Aorta (tissue), 5 donors: ENCODE measurements around the gene KRTAP4-1. TPM values are rescaled to one million over a fixed set of nuclear protein-coding genes. Genes with fewer than 3 reads are reported as not detected.
"Not testable (repeated sequence)": the region's sequence is repeated elsewhere in the genome, so short reads cannot be mapped to it uniquely, and the experiment has no call there.

Experiments used
- ATAC-seq: fragments of 200-7000 bp; cut with Tn5 transposase; one replicate; pipeline ENCODE4 v1.9.1; 2022; ENCODE audit warnings: moderate library complexity; ENCODE audit not compliant: low FRiP score
- DNase-seq, 2 donors: peaks; one replicate each; pipeline ENCODE4 v3.0.0-alpha.2; 2020
- H3K27ac ChIP-seq, 2 donors: one replicate each; pipeline ENCODE4 v1.5.1; 2013; ENCODE audit warnings: low read length in 2 of 2, mild to moderate bottlenecking in 2 of 2, moderate library complexity in 2 of 2, control low read depth in 1 of 2, inconsistent platforms in 1 of 2, low read depth in 1 of 2
- H3K27me3 ChIP-seq, 2 donors: one replicate each; pipeline ENCODE4 v1.6.1; 2013; ENCODE audit warnings: control low read depth in 1 of 2, low read length in 1 of 2, mild to moderate bottlenecking in 1 of 2, moderate library complexity in 1 of 2; ENCODE audit not compliant: insufficient read depth in 2 of 2, control insufficient read depth in 1 of 2
- H3K36me3 ChIP-seq, 2 donors: one replicate each; pipeline ENCODE4 v1.6.1; 2013; ENCODE audit warnings: control low read depth in 1 of 2, low read length in 1 of 2, mild to moderate bottlenecking in 1 of 2; ENCODE audit not compliant: insufficient read depth in 2 of 2, control insufficient read depth in 1 of 2
- H3K4me1 ChIP-seq, 2 donors: one replicate each; pipeline ENCODE4 v1.6.1; 2013; ENCODE audit warnings: low read length in 2 of 2, control low read depth in 1 of 2, mild to moderate bottlenecking in 1 of 2, moderate library complexity in 1 of 2; ENCODE audit not compliant: insufficient read depth in 2 of 2, control insufficient read depth in 1 of 2
- H3K4me3 ChIP-seq, 2 donors: one replicate each; pipeline ENCODE4 v1.5.1; 2013; ENCODE audit warnings: low read length in 2 of 2, control low read depth in 1 of 2, mild to moderate bottlenecking in 1 of 2
- H3K9me3 ChIP-seq: one replicate; pipeline ENCODE4 v1.6.1; 2013; ENCODE audit warnings: mild to moderate bottlenecking, low read length; ENCODE audit not compliant: control insufficient read depth
- WGBS, 2 donors: extraction: QIAGEN DNeasy Blood & Tissue Kit; methylation state at CpG; one replicate each; pipeline ENCODE4 v1.1.7; 2013; 5-methylcytosine and 5-hydroxymethylcytosine counted together
- intact Hi-C, 2 donors: fragments of 100-400 bp; cut with DNase I; formaldehyde crosslinking; loops; one replicate each; pipeline versions ENCODE4 v1.14.2 to v1.15.0; 2022
- polyA plus RNA-seq, 2 donors: library from polyadenylated mRNA; stranded (reverse); fragments of 200-250 nt; gene quantifications; one replicate each; pipeline ENCODE4 v1.2.3, GENCODE V29; 2013
- total RNA-seq, 2 donors: library from RNA; stranded (reverse); fragmentation: NEBNext Ultra II Directional; extraction: Animal tissue kit (Norgen Biotek cat#: 25700); gene quantifications; one replicate each; pipeline ENCODE4 v1.2.1, GENCODE V29; 2021
- donor health status: healthy with polysubstance abuse.
- donor health status: Bipolar disorder and iron deficiency.
- donor health status: DM: no; HTN: no; CAD: no.
- donor health status: DM: no; HTN: no; CAD: no.
- donor health status: DM: yes; HTN: yes; CAD: no.

Gene KRTAP4-1
- total and polyA plus RNA-seq, 4 donors: not detected

- H3K36me3 ChIP-seq: no peaks in the 10 kb centered on the region
- H3K27ac ChIP-seq: no peak overlapping the region
- no peaks in the 10 kb centered on the region for H3K4me1 ChIP-seq
- intact Hi-C loops: no loop called here
- H3K9me3 ChIP-seq: peaks cover 2% of the 10 kb centered on the region
- no peak for ATAC-seq
- no peak for DNase-seq
- 78 to 83% methylated on average over 1 of the region's 1 CpG for WGBS, 2 donors
- H3K27me3 ChIP-seq: no peaks in the 10 kb centered on the region
- H3K4me3 ChIP-seq: no peak overlapping the region
Observed at GRCh38 chr17:41144846-41145245, 39.9 kb downstream of the KRTAP4-1 start.

GRCh38 chr17:41141361-41141760 is 43.4 kb downstream of the KRTAP4-1 start:
- Histone ChIP-seq H3K36me3 (no peaks in the 10 kb centered on the region), H3K27me3 (no peaks in the 10 kb centered on the region), H3K4me1 (no peaks in the 10 kb centered on the region), H3K4me3 (no peak overlapping the region), H3K27ac (no peak overlapping the region), H3K9me3 (peaks cover 2% of the 10 kb centered on the region)
- no peak for DNase-seq
- ATAC-seq: no peak
- intact Hi-C loops: no loop called here

GRCh38 chr17:41140360-41141131 is 44.2 kb downstream of the KRTAP4-1 start, which contains the start of gene KRTAP4-6:
Gene KRTAP4-6, minus strand, starts transcription at chr17:41140544. Its CDS starts 57 bp downstream, at chr17:41140487.
- no peak within 1 kb of the TSS for H3K27ac ChIP-seq
- ATAC-seq: no peak
- H3K4me3 ChIP-seq: no peak within 1 kb of the TSS
- intact Hi-C loops: no loop called here
- H3K27me3 ChIP-seq: no peaks in the 10 kb centered on the region
- no peak for DNase-seq
- peaks cover 2% of the 10 kb centered on the region for H3K9me3 ChIP-seq
- no peaks in the 10 kb centered on the region for H3K4me1 ChIP-seq
- no peaks in the 10 kb centered on the region for H3K36me3 ChIP-seq
- 80 to 84% methylated on average over 6 of the region's 6 CpGs for WGBS, 2 donors

GRCh38 chr17:41139865-41140264 is 44.8 kb downstream of the KRTAP4-1 start:
- H3K36me3 ChIP-seq, H3K9me3 ChIP-seq, H3K4me3 ChIP-seq, ATAC-seq, intact Hi-C loops, H3K4me1 ChIP-seq, H3K27me3 ChIP-seq, DNase-seq, H3K27ac ChIP-seq: not testable (repeated sequence)
- WGBS, 2 donors: 85 to 86% methylated on average over 12 of the region's 12 CpGs

Other genes with a start within 250 kb of the KRTAP4-1 start
Only the 30 nearest of the 41 such genes appear.
- not detected for gene KRTAP1-5, start 157.7 kb downstream of the KRTAP4-1 start, total RNA-seq
- not detected for gene KRTAP1-5, start 157.7 kb downstream of the KRTAP4-1 start, polyA plus RNA-seq
- gene KRTAP1-4, start 154.7 kb downstream of the KRTAP4-1 start, total RNA-seq: not detected
- gene KRTAP1-4, start 154.7 kb downstream of the KRTAP4-1 start, polyA plus RNA-seq: not detected
- gene KRTAP1-3, start 150.0 kb downstream of the KRTAP4-1 start, total RNA-seq: not detected
- not detected for gene KRTAP1-3, start 150.0 kb downstream of the KRTAP4-1 start, polyA plus RNA-seq
- not detected for gene KRTAP1-1, start 143.5 kb downstream of the KRTAP4-1 start, total RNA-seq
- not detected for gene KRTAP1-1, start 143.5 kb downstream of the KRTAP4-1 start, polyA plus RNA-seq
- gene KRTAP2-1, start 137.6 kb downstream of the KRTAP4-1 start, total RNA-seq: not detected
- gene KRTAP2-1, start 137.6 kb downstream of the KRTAP4-1 start, polyA plus RNA-seq: not detected
- gene KRTAP2-2, start 129.7 kb downstream of the KRTAP4-1 start, total RNA-seq: not detected
- gene KRTAP2-2, start 129.7 kb downstream of the KRTAP4-1 start, polyA plus RNA-seq: not detected
- not detected for gene KRTAP2-3, start 124.8 kb downstream of the KRTAP4-1 start, total RNA-seq
- not detected for gene KRTAP2-3, start 124.8 kb downstream of the KRTAP4-1 start, polyA plus RNA-seq
- gene KRTAP2-4, start 119.0 kb downstream of the KRTAP4-1 start, total RNA-seq: not detected
- not detected for gene KRTAP2-4, start 119.0 kb downstream of the KRTAP4-1 start, polyA plus RNA-seq
- gene KRTAP4-7, start 100.8 kb downstream of the KRTAP4-1 start, total RNA-seq: not detected
- not detected for gene KRTAP4-7, start 100.8 kb downstream of the KRTAP4-1 start, polyA plus RNA-seq
- gene KRTAP4-8, start 86.8 kb downstream of the KRTAP4-1 start, total RNA-seq: not detected
- not detected for gene KRTAP4-8, start 86.8 kb downstream of the KRTAP4-1 start, polyA plus RNA-seq
- gene KRTAP4-16, start 82.7 kb downstream of the KRTAP4-1 start, total RNA-seq: not detected
- gene KRTAP4-16, start 82.7 kb downstream of the KRTAP4-1 start, polyA plus RNA-seq: not detected
- gene KRTAP4-9, start 79.5 kb downstream of the KRTAP4-1 start, total RNA-seq: not detected
- under 1 TPM in 1 of 2 donors, not detected in 1; 0.13 TPM for gene KRTAP4-9, start 79.5 kb downstream of the KRTAP4-1 start, polyA plus RNA-seq
- not detected for gene KRTAP4-11, start 66.5 kb downstream of the KRTAP4-1 start, total RNA-seq
- gene KRTAP4-11, start 66.5 kb downstream of the KRTAP4-1 start, polyA plus RNA-seq: not detected
- not detected for gene KRTAP4-12, start 60.7 kb downstream of the KRTAP4-1 start, total RNA-seq
- not detected for gene KRTAP4-12, start 60.7 kb downstream of the KRTAP4-1 start, polyA plus RNA-seq
- not detected for gene KRTAP4-6, start 44.4 kb downstream of the KRTAP4-1 start, total RNA-seq
- gene KRTAP4-6, start 44.4 kb downstream of the KRTAP4-1 start, polyA plus RNA-seq: not detected
- gene KRTAP4-5, start 35.1 kb downstream of the KRTAP4-1 start, total RNA-seq: not detected
- not detected for gene KRTAP4-5, start 35.1 kb downstream of the KRTAP4-1 start, polyA plus RNA-seq
- not detected for gene KRTAP4-4, start 24.2 kb downstream of the KRTAP4-1 start, total RNA-seq
- gene KRTAP4-4, start 24.2 kb downstream of the KRTAP4-1 start, polyA plus RNA-seq: not detected
- gene KRTAP4-3, start 16.7 kb downstream of the KRTAP4-1 start, total RNA-seq: not detected
- not detected for gene KRTAP4-3, start 16.7 kb downstream of the KRTAP4-1 start, polyA plus RNA-seq
- gene KRTAP4-2, start 6.7 kb downstream of the KRTAP4-1 start, total RNA-seq: not detected
- gene KRTAP4-2, start 6.7 kb downstream of the KRTAP4-1 start, polyA plus RNA-seq: not detected
- gene KRTAP9-1, start 5.0 kb upstream of the KRTAP4-1 start, total RNA-seq: not detected
- gene KRTAP9-1, start 5.0 kb upstream of the KRTAP4-1 start, polyA plus RNA-seq: not detected
- gene KRTAP9-2, start 41.7 kb upstream of the KRTAP4-1 start, total RNA-seq: not detected
- not detected for gene KRTAP9-2, start 41.7 kb upstream of the KRTAP4-1 start, polyA plus RNA-seq
- gene KRTAP9-3, start 47.5 kb upstream of the KRTAP4-1 start, total RNA-seq: not detected
- gene KRTAP9-3, start 47.5 kb upstream of the KRTAP4-1 start, polyA plus RNA-seq: not detected
- gene KRTAP9-8, start 53.1 kb upstream of the KRTAP4-1 start, total RNA-seq: not detected
- not detected for gene KRTAP9-8, start 53.1 kb upstream of the KRTAP4-1 start, polyA plus RNA-seq
- gene KRTAP9-4, start 64.8 kb upstream of the KRTAP4-1 start, total RNA-seq: not detected
- gene KRTAP9-4, start 64.8 kb upstream of the KRTAP4-1 start, polyA plus RNA-seq: under 1 TPM in 1 of 2 donors, not detected in 1; 0.75 TPM
- not detected for gene KRTAP9-9, start 70.5 kb upstream of the KRTAP4-1 start, total RNA-seq
- not detected for gene KRTAP9-9, start 70.5 kb upstream of the KRTAP4-1 start, polyA plus RNA-seq
- gene KRTAP9-6, start 80.5 kb upstream of the KRTAP4-1 start, total RNA-seq: not detected
- not detected for gene KRTAP9-6, start 80.5 kb upstream of the KRTAP4-1 start, polyA plus RNA-seq
- gene KRTAP9-7, start 90.8 kb upstream of the KRTAP4-1 start, total RNA-seq: not detected
- not detected for gene KRTAP9-7, start 90.8 kb upstream of the KRTAP4-1 start, polyA plus RNA-seq
- gene KRTAP29-1, start 117.9 kb upstream of the KRTAP4-1 start, total RNA-seq: not detected
- not detected for gene KRTAP29-1, start 117.9 kb upstream of the KRTAP4-1 start, polyA plus RNA-seq
- not detected for gene KRTAP16-1, start 124.4 kb upstream of the KRTAP4-1 start, total RNA-seq
- not detected for gene KRTAP16-1, start 124.4 kb upstream of the KRTAP4-1 start, polyA plus RNA-seq
- gene KRTAP17-1, start 130.8 kb upstream of the KRTAP4-1 start, total RNA-seq: not detected
- gene KRTAP17-1, start 130.8 kb upstream of the KRTAP4-1 start, polyA plus RNA-seq: not detected